Measurements from ENCODE around the gene DUSP7. TPM values are rescaled to one million over a fixed set of nuclear protein-coding genes. Genes with fewer than 3 reads are reported as not detected.

Gene DUSP7
- total RNA-seq, 1 experiment from 2014 or later: 16.6 TPM

GRCh38 chr3:52082951-52083350, 26.6 kb upstream of the DUSP7 start:
- intact Hi-C loops (cut with micrococcal nuclease): no loop called here
- no peak for TF ChIP-seq POLR2AphosphoS5 (IDR thresholded peaks at IDR 0.05; ENCODE audit: low read depth, low read length)
- no peak for TF ChIP-seq SP1 (IDR thresholded peaks at IDR 0.05; ENCODE audit: low read depth)
- no peak for TF ChIP-seq MAX (IDR thresholded peaks at IDR 0.05)
- no peak for TF ChIP-seq FOSL1 (IDR thresholded peaks at IDR 0.05; ENCODE audit: low read depth)
- no peak for TF ChIP-seq ZBTB33 (IDR thresholded peaks at IDR 0.05; ENCODE audit: extremely low read depth, insufficient replicate concordance, low read length)
- no peak for TF ChIP-seq POLR2A (IDR thresholded peaks at IDR 0.05; ENCODE audit: borderline replicate concordance, extremely low read depth, insufficient read depth, insufficient read length)
- no peak for TF ChIP-seq CEBPB (IDR thresholded peaks at IDR 0.05; ENCODE audit: low read depth)
- TF ChIP-seq EGR1 (IDR thresholded peaks at IDR 0.05; ENCODE audit: low read depth): no peak
- TF ChIP-seq ATF3 (IDR thresholded peaks at IDR 0.05): no peak
- TF ChIP-seq SRF (IDR thresholded peaks at IDR 0.05; ENCODE audit: low read depth): no peak
- TF ChIP-seq EZH2 (IDR thresholded peaks at IDR 0.05): no peak
- TF ChIP-seq JUND (IDR thresholded peaks at IDR 0.05): no peak
- no peak for TF ChIP-seq SIN3A (IDR thresholded peaks at IDR 0.05; ENCODE audit: low read depth)
- TF ChIP-seq TCF7L2 (IDR thresholded peaks at IDR 0.05; ENCODE audit: borderline replicate concordance, extremely low read depth, insufficient read depth, insufficient read length): no peak
- TF ChIP-seq ZNF274 (IDR thresholded peaks at IDR 0.05; ENCODE audit: low read depth, low read length): no peak
- no peak for TF ChIP-seq YY1 (IDR thresholded peaks at IDR 0.05; ENCODE audit: extremely low read depth, insufficient replicate concordance, low read depth, low read length)
- no peak for TF ChIP-seq ELF1 (IDR thresholded peaks at IDR 0.05; ENCODE audit: borderline replicate concordance, low read depth)
- no peak for TF ChIP-seq ZFX (IDR thresholded peaks at IDR 0.05)
- Histone ChIP-seq H2AFZ (ENCODE audit: low read depth, low read length, poor library complexity, severe bottlenecking) (no peak overlapping the region), H3K4me1 (ENCODE audit: control insufficient read depth in 1 of 2, insufficient read depth in 2 of 2, low read length in 2 of 2) (peaks cover 0 to 6% of the 10 kb centered on the region in 2 experiments; a peak in 1 of 4 replicates), H3K9me2 (ENCODE audit: insufficient read depth) (no peaks in the 10 kb centered on the region), H3K9ac (ENCODE audit: low read length) (no peak overlapping the region), H3K27me3 (ENCODE audit: insufficient read depth, low read length) (no peaks in the 10 kb centered on the region), H4K20me1 (ENCODE audit: insufficient read depth) (no peaks in the 10 kb centered on the region), H3K27ac (ENCODE audit: low read depth, low read length) (no peak overlapping the region), H3K79me2 (ENCODE audit: insufficient read depth, low read length) (no peaks in the 10 kb centered on the region), H3K4me3 (replicated peaks in 1 of 2; ENCODE audit: low read depth in 1 of 2, low read length in 2 of 2) (no peak overlapping the region), H3K36me3 (ENCODE audit: control insufficient read depth in 1 of 2, insufficient read depth in 2 of 2, low read length in 2 of 2) (no peaks in the 10 kb centered on the region), H3K4me2 (ENCODE audit: low read length) (no peak overlapping the region), H3K9me3 (ENCODE audit: control insufficient read depth in 1 of 2, insufficient read depth in 1 of 2, low read depth in 1 of 2, low read length in 2 of 2) (no peaks in the 10 kb centered on the region)
- ChIA-PET RAD21 (ENCODE audit: low non-redundant PET in 1 of 2, low total read pairs in 2 of 2, uncharacterized antibody in 2 of 2, unreplicated experiment in 2 of 2) (no interaction called here), POLR2A (no interaction called here), CTCF (no interaction called here)
- ATAC-seq (no peak), DNase-seq (ENCODE audit: low read depth, low spot score) (no peak)
- no TSS peak for BruUV-seq (replicated peaks)

All from HCT116 (cell line).